K562 (cell line): ENCODE measurements around the gene KRT36. TPM values are rescaled to one million over a fixed set of nuclear protein-coding genes. Genes with fewer than 3 reads are reported as not detected.

Source experiments
- AFF1 ChIP-seq, 2 experiments: fragments of 450-650 bp; IDR thresholded peaks; 2 replicates each; pipeline ENCODE4 v1.6.1; 2018; ENCODE audit warnings: mild to moderate bottlenecking in 2 of 2, low read depth in 1 of 2; ENCODE audit not compliant: partially characterized antibody in 2 of 2
- CREB5 ChIP-seq: fragments of 250-450 bp; sonication (Bioruptor Pico); IDR thresholded peaks from 2 replicates; pipeline ENCODE4 v1.5.0; 2020; ENCODE audit warnings: mild to moderate bottlenecking
- ELK1 ChIP-seq: sonication (generic); formaldehyde crosslinking; IDR thresholded peaks from 2 replicates; pipeline ENCODE4 v1.8.1; 2022; ENCODE audit warnings: missing genetic modification reagents
- HDAC8 ChIP-seq: fragments of 450-650 bp; IDR thresholded peaks from 2 replicates; pipeline ENCODE4 v1.6.1; 2016; ENCODE audit warnings: mild to moderate bottlenecking, missing genetic modification characterization, moderate library complexity, missing compliant biosample characterization
- HMGXB4 ChIP-seq: sonication (generic); formaldehyde crosslinking; IDR thresholded peaks from 2 replicates; pipeline ENCODE4 v1.8.1; 2023; ENCODE audit warnings: mild to moderate bottlenecking, missing genetic modification reagents
- USF1 ChIP-seq: sonication (generic); formaldehyde crosslinking; IDR thresholded peaks from 2 replicates; pipeline ENCODE4 v1.9.0; 2022; ENCODE audit warnings: mild to moderate bottlenecking, missing genetic modification reagents
- ZBTB1 ChIP-seq: sonication (generic); formaldehyde crosslinking; IDR thresholded peaks from 2 replicates; pipeline ENCODE4 v1.8.1; 2023; ENCODE audit warnings: missing genetic modification reagents, low read depth, mild to moderate bottlenecking, borderline replicate concordance
- ZNF445 ChIP-seq: fragments of 250-450 bp; sonication (Bioruptor Pico); IDR thresholded peaks from 2 replicates; pipeline ENCODE4 v1.4.0; 2020; ENCODE audit warnings: low read depth, mild to moderate bottlenecking, moderate library complexity
- ZNF707 ChIP-seq: fragments of 250-450 bp; sonication (Bioruptor Pico); conservative IDR thresholded peaks from 2 replicates; pipeline ENCODE4 v1.8.0; 2022; ENCODE audit warnings: inconsistent platforms, mild to moderate bottlenecking, moderate library complexity
- polyA plus RNA-seq, 8 experiments: library from polyadenylated mRNA; depleted of rRNA in 4 of 8; stranded (reverse) in 5 of 8; unstranded in 3 of 8; fragments of >200 nt; fragmentation: Nextera tagmentation in 2 of 8; fragmentation: Illumina TruSeq in 1 of 8; extraction: Ambion mirVana in 2 of 8; extraction: Trizol in 1 of 8; gene quantifications; 2 replicates each; pipeline versions ENCODE4 v1.2.1 to v1.2.3, GENCODE V29; 2011 to 2014; ENCODE audit warnings: inconsistent platforms in 1 of 8, missing spikeins in 1 of 8
- total RNA-seq, 7 experiments: library from RNA; depleted of rRNA in 6 of 7; stranded (reverse); fragments of >200 nt in 6 of 7; fragmentation: Illumina TruSeq in 2 of 7; extraction: Trizol in 2 of 7; gene quantifications; 2 replicates each; pipeline versions ENCODE4 v1.2.1 to v1.2.3, GENCODE V29; 2011 to 2021; ENCODE audit warnings: low replicate concordance in 1 of 7
- TF ChIP-seq, protein P1 (sequence below), 3 experiments: IDR thresholded peaks in 2 of 3; conservative IDR thresholded peaks in 1 of 3; 2 replicates each; pipeline ENCODE4 v1.5.1; 2011 to 2012; ENCODE audit warnings: low read length in 3 of 3, mild to moderate bottlenecking in 3 of 3, control low read depth in 2 of 3, improper control_type of control experiment in 1 of 3, inconsistent platforms in 1 of 3, low read depth in 1 of 3, mixed read lengths in 1 of 3, moderate library complexity in 1 of 3; ENCODE audit not compliant: insufficient read depth in 2 of 3

Gene KRT36
- total and polyA plus RNA-seq, 9 of the 15 experiments (the other 6 are each of a cell fraction or from before 2014, with no cell fraction given) = 0.04 TPM; not detected in 8

DNA sequence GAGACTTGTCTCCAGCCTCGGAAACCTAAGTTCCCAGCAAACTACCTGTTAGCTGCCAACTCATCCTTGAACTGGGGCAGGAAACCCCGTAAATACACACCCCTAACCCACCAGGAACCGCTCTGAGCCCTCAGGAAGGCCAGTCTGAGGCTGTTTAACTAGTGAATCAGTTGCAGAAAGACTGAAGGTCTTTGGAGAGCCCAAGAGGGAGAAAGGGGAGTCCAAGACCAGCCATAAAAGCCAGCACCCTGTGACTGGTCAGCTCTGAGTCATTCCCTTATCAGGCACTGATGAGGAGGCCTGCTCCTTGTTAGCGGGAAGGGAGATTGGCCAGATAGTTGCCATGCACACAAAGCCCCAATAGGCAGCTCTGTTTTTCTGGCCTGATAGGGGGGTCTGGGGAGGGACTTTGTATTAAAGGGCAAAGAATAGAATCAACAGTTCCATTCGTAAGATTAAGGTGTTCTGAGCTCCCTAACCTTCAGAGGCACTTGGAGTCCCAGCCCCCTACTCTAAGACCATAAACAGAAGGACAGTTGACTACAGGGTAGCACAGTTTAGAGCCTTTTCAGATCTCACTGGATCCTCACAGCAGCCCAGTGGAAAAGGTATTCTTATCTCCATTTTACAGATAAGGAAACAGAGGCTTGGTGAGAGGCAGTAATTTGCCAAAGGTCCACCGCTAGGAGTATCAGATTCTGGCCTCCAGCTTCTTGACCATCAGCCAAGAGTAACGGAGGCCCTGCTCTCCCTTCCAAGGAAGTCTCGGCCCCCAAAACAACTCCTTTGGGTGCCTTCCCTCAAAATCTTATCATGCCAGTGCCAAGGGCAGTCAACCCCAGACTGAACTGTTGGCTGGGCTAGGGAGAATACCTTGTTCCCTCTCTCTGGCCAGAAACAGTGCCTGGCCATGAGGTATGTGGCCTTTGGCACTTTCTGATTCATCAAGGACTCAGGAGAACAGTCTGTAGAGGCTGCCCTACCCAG lies 40.6 kb upstream of the KRT36 start (continued):
- TF ChIP-seq CREB5 (no peak), HDAC8 (tag) (no peak), AFF1 (IDR thresholded peaks at IDR 0.05; ENCODE audit: low read depth in 1 of 2, partially characterized antibody in 2 of 2) (peak in 1 of 2 experiments; percentile 68), ELK1 (CRISPR knock-in tag) (no peak), ZNF445 (no peak), ZBTB1 (CRISPR knock-in tag) (no peak), ZNF707 (peak; percentile 15; the same call in 1 of the 2 replicates), HMGXB4 (CRISPR knock-in tag) (no peak), USF1 (no peak)
- TF ChIP-seq, protein P1, sequence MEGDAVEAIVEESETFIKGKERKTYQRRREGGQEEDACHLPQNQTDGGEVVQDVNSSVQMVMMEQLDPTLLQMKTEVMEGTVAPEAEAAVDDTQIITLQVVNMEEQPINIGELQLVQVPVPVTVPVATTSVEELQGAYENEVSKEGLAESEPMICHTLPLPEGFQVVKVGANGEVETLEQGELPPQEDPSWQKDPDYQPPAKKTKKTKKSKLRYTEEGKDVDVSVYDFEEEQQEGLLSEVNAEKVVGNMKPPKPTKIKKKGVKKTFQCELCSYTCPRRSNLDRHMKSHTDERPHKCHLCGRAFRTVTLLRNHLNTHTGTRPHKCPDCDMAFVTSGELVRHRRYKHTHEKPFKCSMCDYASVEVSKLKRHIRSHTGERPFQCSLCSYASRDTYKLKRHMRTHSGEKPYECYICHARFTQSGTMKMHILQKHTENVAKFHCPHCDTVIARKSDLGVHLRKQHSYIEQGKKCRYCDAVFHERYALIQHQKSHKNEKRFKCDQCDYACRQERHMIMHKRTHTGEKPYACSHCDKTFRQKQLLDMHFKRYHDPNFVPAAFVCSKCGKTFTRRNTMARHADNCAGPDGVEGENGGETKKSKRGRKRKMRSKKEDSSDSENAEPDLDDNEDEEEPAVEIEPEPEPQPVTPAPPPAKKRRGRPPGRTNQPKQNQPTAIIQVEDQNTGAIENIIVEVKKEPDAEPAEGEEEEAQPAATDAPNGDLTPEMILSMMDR (IDR thresholded peaks at IDR 0.05 in 2 of 3, conservative IDR thresholded peaks at IDR 0.05 in 1 of 3; ENCODE audit: insufficient read depth in 2 of 3, low read depth in 1 of 3, low read length in 3 of 3) = no peak; a peak in 1 of 6 replicates
